Activated naive CD4-positive, alpha-beta T cell treated with anti-CD3 and anti-CD28 coated beads, Interleukin-2, amount 10 ng/mL, durations not matched to agents 7 days and 5 days (primary cell): ENCODE results near the gene DOHH.

Experiments used
- CTCF ChIA-PET: fragments of 350-600 bp; sonication (Branson Sonifier 250); formaldehyde crosslinking; loops from one replicate; lab custom pipeline; 2021; ENCODE audit warnings: antibody characterized with exemption; lab: Charles Lee
- DNase-seq: peaks from one replicate; pipeline ENCODE4 v3.0.0-alpha.2; 2020
- H3K27ac Mint-ChIP-seq: one replicate; pipeline ENCODE4 v1.8.0; 2021; ENCODE audit warnings: mild to moderate bottlenecking, moderate library complexity, mixed read lengths
- H3K27me3 Mint-ChIP-seq: one replicate; pipeline ENCODE4 v1.8.0; 2021; ENCODE audit warnings: mild to moderate bottlenecking, mixed read lengths
- H3K36me3 Mint-ChIP-seq: one replicate; pipeline ENCODE4 v1.8.0; 2021; ENCODE audit warnings: mixed read lengths
- H3K4me1 Mint-ChIP-seq: one replicate; pipeline ENCODE4 v1.8.0; 2021; ENCODE audit warnings: mixed read lengths
- H3K4me3 Mint-ChIP-seq: one replicate; pipeline ENCODE4 v1.8.0; 2021; ENCODE audit warnings: mild to moderate bottlenecking, moderate library complexity, mixed read lengths
- H3K9me3 Mint-ChIP-seq: one replicate; pipeline ENCODE4 v1.8.0; 2021; ENCODE audit warnings: mixed read lengths

DOHH gene

GRCh38 chr19:3538258-3538929, 37.9 kb upstream of the DOHH start:
- H3K27ac Mint-ChIP-seq, result no peak overlapping the region
- CTCF ChIA-PET, result no interaction called here
- no peak overlapping the region for H3K4me3 Mint-ChIP-seq
- H3K36me3 Mint-ChIP-seq, result peaks cover 33% of the 10 kb centered on the region
- H3K9me3 Mint-ChIP-seq, result peaks cover 3% of the 10 kb centered on the region
- DNase-seq, result no peak
- no peaks in the 10 kb centered on the region for H3K27me3 Mint-ChIP-seq
- no peaks in the 10 kb centered on the region for H3K4me1 Mint-ChIP-seq

DNA sequence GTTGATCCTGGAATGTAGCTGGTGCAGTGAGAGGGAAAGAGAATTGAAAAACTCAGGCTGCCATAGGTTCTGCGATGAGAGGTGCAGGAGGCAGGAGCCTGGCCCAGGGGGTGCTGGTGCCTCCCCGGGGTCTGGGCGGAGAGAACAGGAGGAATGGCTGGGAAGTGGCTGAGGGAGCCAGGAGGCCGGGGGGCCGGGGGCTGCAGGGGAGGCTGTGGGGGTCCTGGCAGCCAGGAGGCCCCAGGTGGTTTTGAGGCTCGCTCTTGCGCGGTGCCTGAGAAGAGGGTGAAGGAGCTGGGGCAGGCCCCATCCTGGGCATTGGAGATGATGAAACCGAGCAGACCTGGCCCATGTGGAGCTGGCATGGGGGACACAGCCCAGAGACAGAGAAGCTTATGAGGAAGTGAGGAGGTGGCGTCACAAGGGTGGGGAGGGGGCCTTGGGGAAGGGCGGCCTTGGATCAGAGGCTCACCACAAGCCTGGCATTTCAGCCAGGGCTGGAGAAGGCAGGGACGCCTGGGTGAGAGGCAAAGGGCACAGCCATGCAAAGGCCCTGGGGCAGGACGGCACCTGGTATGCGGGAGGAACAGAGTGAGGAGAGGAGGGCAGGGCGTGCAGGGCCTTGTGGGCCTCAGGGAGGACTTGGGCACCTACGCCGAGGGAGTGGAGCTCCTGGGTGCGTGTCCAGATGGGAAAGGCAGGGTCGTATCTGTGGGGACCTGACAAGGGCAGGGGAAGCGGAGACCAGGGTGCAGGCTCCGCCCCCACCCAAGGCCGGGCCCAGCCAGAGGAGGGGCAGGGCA, 37.2 kb upstream of the DOHH start:
- no peaks in the 10 kb centered on the region for H3K27me3 Mint-ChIP-seq
- peaks cover 37% of the 10 kb centered on the region for H3K36me3 Mint-ChIP-seq
- H3K9me3 Mint-ChIP-seq, result peaks cover 3% of the 10 kb centered on the region
- no peak overlapping the region for H3K4me3 Mint-ChIP-seq
- H3K27ac Mint-ChIP-seq, result no peak overlapping the region
- H3K4me1 Mint-ChIP-seq, result no peaks in the 10 kb centered on the region
- CTCF ChIA-PET, result no interaction called here
- no peak for DNase-seq

DNA sequence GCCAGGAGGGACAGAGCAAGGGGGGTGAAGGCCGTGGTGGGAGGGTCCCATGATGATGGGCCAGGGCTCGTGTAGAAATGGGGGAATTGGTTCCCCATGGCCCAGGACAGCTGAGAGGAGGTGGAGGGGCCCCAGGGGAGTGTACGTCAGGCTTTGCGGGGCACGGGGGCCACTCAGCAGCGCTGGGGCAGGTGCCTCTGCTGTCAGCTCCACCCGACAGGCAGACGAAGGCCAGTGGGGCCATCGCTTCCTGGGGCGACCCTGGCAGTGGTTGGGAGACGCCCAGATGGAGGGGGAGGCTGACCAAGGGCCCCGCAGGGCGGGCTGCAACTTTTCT, 36.6 kb upstream of the DOHH start:
- Mint-ChIP-seq H3K36me3 (peaks cover 39% of the 10 kb centered on the region), H3K4me3 (no peak overlapping the region), H3K9me3 (peaks cover 3% of the 10 kb centered on the region), H3K4me1 (no peaks in the 10 kb centered on the region), H3K27me3 (no peaks in the 10 kb centered on the region), H3K27ac (no peak overlapping the region)
- CTCF ChIA-PET, result no interaction called here
- no peak for DNase-seq

DNA sequence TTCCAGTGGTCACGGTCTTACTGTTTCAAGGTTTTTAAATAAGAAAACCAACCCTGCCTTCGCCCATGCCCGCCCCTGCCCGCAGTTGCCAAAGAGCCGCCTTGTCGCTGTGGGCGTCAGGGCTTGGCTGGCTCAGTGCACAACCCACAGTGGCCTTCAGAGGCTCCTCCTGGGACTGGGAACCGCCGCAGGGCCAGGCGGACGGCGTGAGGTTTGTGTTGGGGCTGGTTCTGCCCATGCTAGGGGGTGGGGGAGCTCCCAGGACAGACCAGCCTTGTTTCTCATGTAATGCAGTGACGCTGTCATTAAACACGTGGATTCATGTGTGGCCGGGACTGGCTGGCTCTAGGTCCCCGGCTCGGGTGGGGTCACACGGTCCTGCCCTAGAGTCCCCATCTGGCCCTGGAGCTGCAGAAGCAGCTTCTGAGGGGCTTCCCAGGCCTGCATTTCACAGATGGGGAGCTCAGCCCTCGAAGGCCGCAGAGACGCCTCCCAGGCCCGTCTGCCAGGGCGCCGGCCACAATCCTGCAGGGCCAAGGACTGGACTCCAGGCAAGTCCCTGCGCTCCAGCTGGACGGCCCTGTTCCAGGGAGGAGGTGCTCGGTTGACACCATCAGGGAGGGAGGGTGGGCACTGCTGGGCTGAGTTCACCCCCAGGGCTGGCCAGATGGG, 36.1 kb upstream of the DOHH start:
- no peak overlapping the region for H3K27ac Mint-ChIP-seq
- DNase-seq, result no peak
- H3K4me3 Mint-ChIP-seq, result no peak overlapping the region
- peaks cover 39% of the 10 kb centered on the region for H3K36me3 Mint-ChIP-seq
- CTCF ChIA-PET, result no interaction called here
- no peaks in the 10 kb centered on the region for H3K4me1 Mint-ChIP-seq
- H3K9me3 Mint-ChIP-seq, result peaks cover 3% of the 10 kb centered on the region
- H3K27me3 Mint-ChIP-seq, result no peaks in the 10 kb centered on the region

DNA sequence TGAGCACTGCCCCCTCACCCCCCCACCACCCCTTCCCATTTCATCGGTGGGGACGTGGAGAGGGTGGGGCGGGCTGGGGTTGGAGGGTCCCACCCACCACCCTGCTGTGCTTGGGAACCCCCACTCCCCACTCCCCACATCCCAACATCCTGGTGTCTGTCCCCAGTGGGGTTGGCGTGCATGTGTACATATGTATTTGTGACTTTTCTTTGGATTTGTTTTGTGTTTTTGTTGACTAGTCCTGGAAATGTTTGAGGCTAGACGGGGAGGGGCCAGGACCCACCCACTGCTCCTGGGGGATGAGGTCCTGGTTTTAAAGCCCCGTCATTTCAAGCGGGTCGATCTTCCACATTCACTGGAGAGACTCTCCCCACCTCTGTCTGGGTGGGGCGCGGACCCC, 35.5 kb upstream of the DOHH start:
- DNase-seq, result no peak
- CTCF ChIA-PET, result no interaction called here
- Mint-ChIP-seq H3K27ac (no peak overlapping the region), H3K9me3 (peaks cover 3% of the 10 kb centered on the region), H3K4me1 (no peaks in the 10 kb centered on the region), H3K36me3 (peaks cover 43% of the 10 kb centered on the region), H3K4me3 (no peak overlapping the region), H3K27me3 (no peaks in the 10 kb centered on the region)

DNA sequence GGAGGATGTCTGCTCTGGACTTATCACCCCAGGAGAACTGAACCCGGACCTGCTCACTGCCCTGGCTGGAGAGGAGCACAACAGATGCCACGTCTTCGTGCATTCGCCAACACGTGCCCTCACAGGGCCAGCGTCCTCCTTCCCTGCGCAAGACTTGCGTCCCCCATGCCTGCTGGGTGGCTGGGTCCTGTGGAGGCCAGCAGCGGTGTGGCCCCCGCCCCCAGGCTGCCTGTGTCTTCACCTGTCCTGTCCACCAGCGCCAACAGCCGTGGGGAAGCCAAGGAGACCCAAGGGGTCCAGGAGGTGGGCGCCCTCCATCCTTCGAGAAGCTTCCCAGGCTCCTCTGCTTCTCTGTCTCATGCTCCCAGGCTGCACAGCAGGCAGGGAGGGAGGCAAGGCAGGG, 35.1 kb upstream of the DOHH start:
- no peak overlapping the region for H3K4me3 Mint-ChIP-seq
- CTCF ChIA-PET, result no interaction called here
- no peaks in the 10 kb centered on the region for H3K4me1 Mint-ChIP-seq
- no peak overlapping the region for H3K27ac Mint-ChIP-seq
- H3K27me3 Mint-ChIP-seq, result no peaks in the 10 kb centered on the region
- H3K36me3 Mint-ChIP-seq, result peaks cover 43% of the 10 kb centered on the region
- DNase-seq, result no peak
- peaks cover 3% of the 10 kb centered on the region for H3K9me3 Mint-ChIP-seq

DNA sequence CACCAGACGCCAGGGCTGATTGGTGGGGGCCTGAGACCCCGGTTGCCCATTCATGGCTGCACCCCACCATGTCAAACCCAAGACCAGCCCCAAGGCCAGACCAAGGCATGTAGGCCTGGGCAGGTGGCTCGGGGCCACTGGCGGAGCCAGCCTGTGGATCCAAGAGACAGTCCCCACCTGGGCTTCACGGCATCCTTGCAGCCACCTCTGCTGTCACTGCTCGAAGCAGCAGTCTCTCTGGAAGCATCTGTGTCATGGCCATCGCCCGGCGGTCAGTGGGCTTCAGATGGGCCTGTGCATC, 34.7 kb upstream of the DOHH start:
- Mint-ChIP-seq H3K9me3 (peaks cover 3% of the 10 kb centered on the region), H3K27me3 (no peaks in the 10 kb centered on the region), H3K27ac (no peak overlapping the region), H3K36me3 (peaks cover 43% of the 10 kb centered on the region), H3K4me3 (no peak overlapping the region), H3K4me1 (no peaks in the 10 kb centered on the region)
- CTCF ChIA-PET, result no interaction called here
- no peak for DNase-seq

DNA sequence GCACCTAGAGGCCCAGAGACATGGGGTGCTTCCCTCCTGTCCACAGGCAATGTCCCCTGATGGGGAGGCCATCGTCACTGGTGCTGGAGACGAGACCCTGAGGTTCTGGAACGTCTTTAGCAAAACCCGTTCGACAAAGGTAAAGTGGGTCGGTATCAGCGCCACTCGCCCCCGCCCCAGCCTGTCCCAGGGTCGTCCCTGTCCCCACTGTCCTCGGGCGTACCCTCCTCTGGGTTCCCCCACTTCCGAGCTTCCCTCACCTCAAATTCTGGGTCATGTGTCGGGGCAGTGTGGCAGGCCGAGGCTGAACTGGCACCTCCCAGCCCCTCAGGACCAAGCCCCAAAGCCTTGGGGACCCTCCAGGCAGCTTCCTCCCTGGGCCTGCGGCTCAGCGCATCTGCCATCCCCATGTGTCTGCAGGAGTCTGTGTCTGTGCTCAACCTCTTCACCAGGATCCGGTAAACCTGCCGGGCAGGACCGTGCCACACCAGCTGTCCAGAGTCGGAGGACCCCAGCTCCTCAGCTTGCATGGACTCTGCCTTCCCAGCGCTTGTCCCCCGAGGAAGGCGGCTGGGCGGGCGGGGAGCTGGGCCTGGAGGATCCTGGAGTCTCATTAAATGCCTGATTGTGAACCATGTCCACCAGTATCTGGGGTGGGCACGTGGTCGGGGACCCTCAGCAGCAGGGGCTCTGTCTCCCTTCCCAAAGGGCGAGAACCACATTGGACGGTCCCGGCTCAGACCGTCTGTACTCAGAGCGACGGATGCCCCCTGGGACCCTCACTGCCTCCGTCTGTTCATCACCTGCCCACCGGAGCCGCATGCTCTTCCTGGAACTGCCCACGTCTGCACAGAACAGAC, 34.1 kb upstream of the DOHH start:
- H3K27me3 Mint-ChIP-seq, result no peaks in the 10 kb centered on the region
- peaks cover 41% of the 10 kb centered on the region for H3K36me3 Mint-ChIP-seq
- H3K9me3 Mint-ChIP-seq, result peaks cover 1% of the 10 kb centered on the region
- H3K4me1 Mint-ChIP-seq, result no peaks in the 10 kb centered on the region
- no peak for DNase-seq
- CTCF ChIA-PET, result no interaction called here
- no peak overlapping the region for H3K4me3 Mint-ChIP-seq
- peak overlapping the region; percentile 37 for H3K27ac Mint-ChIP-seq

GRCh38 chr19:3533563-3534216, 33.2 kb upstream of the DOHH start:
- Mint-ChIP-seq H3K27ac (peak overlapping the region; percentile 28), H3K4me1 (no peaks in the 10 kb centered on the region), H3K36me3 (peaks cover 36% of the 10 kb centered on the region), H3K4me3 (no peak overlapping the region), H3K27me3 (no peaks in the 10 kb centered on the region), H3K9me3 (no peaks in the 10 kb centered on the region)
- CTCF ChIA-PET, result no interaction called here
- no peak for DNase-seq

DNA sequence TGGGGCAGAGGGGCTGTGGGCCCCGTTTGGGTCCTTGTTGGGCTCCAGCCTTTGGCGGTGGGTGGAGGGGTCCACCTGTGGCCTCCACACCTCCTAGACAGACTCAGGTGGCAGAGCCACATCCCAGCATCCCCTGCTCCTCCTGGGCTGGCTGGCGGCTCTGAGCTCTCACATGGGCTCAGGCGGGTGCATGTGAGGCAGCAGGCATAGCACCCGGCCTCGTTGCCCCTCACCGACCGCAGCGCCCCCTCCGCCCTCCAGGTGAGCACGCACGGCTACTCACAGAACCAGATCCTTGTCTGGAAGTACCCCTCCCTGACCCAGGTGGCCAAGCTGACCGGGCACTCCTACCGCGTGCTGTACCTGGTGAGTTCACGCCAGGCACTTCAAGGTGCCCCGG, 32.6 kb upstream of the DOHH start:
- Mint-ChIP-seq H3K27me3 (no peaks in the 10 kb centered on the region), H3K27ac (no peak overlapping the region), H3K4me1 (no peaks in the 10 kb centered on the region), H3K9me3 (no peaks in the 10 kb centered on the region), H3K4me3 (no peak overlapping the region), H3K36me3 (peaks cover 32% of the 10 kb centered on the region)
- no peak for DNase-seq
- CTCF ChIA-PET, result no interaction called here

- no peak overlapping the region for H3K4me3 Mint-ChIP-seq
- H3K4me1 Mint-ChIP-seq, result no peaks in the 10 kb centered on the region
- CTCF ChIA-PET, result interaction anchor here (1.0 kb wide), 1 partner anchor 12 kb away, joined by 4 read pairs; no protein-coding TSS in a partner anchor
- no peaks in the 10 kb centered on the region for H3K9me3 Mint-ChIP-seq
- peaks cover 26% of the 10 kb centered on the region for H3K36me3 Mint-ChIP-seq
- H3K27me3 Mint-ChIP-seq, result no peaks in the 10 kb centered on the region
- no peak for DNase-seq
- no peak overlapping the region for H3K27ac Mint-ChIP-seq
Observed at GRCh38 chr19:3532154-3532786, 31.8 kb upstream of the DOHH start.

- H3K4me3 Mint-ChIP-seq, result no peak overlapping the region
- H3K36me3 Mint-ChIP-seq, result peaks cover 31% of the 10 kb centered on the region
- no peak for DNase-seq
- H3K9me3 Mint-ChIP-seq, result no peaks in the 10 kb centered on the region
- no peaks in the 10 kb centered on the region for H3K27me3 Mint-ChIP-seq
- no peaks in the 10 kb centered on the region for H3K4me1 Mint-ChIP-seq
- CTCF ChIA-PET, result interaction anchor here (1.0 kb wide), 1 partner anchor 13 kb away, joined by 4 read pairs; no protein-coding TSS in a partner anchor
- H3K27ac Mint-ChIP-seq, result no peak overlapping the region
Observed at GRCh38 chr19:3531716-3532115, 31.2 kb upstream of the DOHH start.

GRCh38 chr19:3530389-3530788, 29.9 kb upstream of the DOHH start:
- Mint-ChIP-seq H3K4me1 (no peaks in the 10 kb centered on the region), H3K27ac (no peak overlapping the region)

More at GRCh38 chr19:3530389-3530788, 29.9 kb upstream of the DOHH start:
- Mint-ChIP-seq H3K9me3 (no peaks in the 10 kb centered on the region), H3K27me3 (no peaks in the 10 kb centered on the region), H3K36me3 (peaks cover 33% of the 10 kb centered on the region), H3K4me3 (no peak overlapping the region)
- no peak for DNase-seq
- CTCF ChIA-PET, result no interaction called here
